Panc1 (cell line): ENCODE measurements around the gene MICAL1.

Source experiments
- POLR2AphosphoS5 ChIP-seq: IDR thresholded peaks from 2 replicates; pipeline ENCODE4 v1.6.1; 2012; ENCODE audit warnings: mild to moderate bottlenecking, low read depth, low read length, moderate library complexity
- TF ChIP-seq, protein P1 (sequence below): fragments of 450-650 bp; IDR thresholded peaks from 2 replicates; pipeline ENCODE4 v1.5.1; 2017; ENCODE audit warnings: mild to moderate bottlenecking
- TF ChIP-seq, protein P2 (sequence below), 2 experiments: IDR thresholded peaks; 2 replicates each; pipeline ENCODE4 v1.6.1; 2011 to 2012; ENCODE audit warnings: low read depth in 2 of 2, control low read depth in 1 of 2, low read length in 1 of 2, mild to moderate bottlenecking in 1 of 2, moderate library complexity in 1 of 2; ENCODE audit not compliant: insufficient read depth in 1 of 2

DNA sequence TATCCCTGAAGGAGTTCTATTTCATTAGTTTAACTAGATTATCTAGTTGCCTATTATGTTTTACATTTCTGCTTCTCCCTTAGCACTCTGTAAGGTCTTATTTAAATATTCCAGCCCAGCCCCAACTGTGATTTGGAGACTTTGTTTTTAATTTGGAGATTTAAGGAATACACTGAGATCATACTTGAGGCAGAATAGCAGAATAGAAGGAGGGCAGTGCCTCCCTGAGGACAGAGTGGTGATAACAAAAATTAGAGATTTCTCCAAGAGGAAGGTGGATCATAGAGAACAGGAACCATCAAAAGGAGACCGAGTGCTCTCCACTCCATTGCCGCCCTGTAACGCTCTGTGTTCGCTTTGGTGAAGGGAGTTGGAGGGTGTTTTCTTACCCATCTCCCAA lies 58.6 kb downstream of the MICAL1 start:
- TF ChIP-seq, protein P1, sequence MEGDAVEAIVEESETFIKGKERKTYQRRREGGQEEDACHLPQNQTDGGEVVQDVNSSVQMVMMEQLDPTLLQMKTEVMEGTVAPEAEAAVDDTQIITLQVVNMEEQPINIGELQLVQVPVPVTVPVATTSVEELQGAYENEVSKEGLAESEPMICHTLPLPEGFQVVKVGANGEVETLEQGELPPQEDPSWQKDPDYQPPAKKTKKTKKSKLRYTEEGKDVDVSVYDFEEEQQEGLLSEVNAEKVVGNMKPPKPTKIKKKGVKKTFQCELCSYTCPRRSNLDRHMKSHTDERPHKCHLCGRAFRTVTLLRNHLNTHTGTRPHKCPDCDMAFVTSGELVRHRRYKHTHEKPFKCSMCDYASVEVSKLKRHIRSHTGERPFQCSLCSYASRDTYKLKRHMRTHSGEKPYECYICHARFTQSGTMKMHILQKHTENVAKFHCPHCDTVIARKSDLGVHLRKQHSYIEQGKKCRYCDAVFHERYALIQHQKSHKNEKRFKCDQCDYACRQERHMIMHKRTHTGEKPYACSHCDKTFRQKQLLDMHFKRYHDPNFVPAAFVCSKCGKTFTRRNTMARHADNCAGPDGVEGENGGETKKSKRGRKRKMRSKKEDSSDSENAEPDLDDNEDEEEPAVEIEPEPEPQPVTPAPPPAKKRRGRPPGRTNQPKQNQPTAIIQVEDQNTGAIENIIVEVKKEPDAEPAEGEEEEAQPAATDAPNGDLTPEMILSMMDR: peak; percentile 58; the same call in 1 of the 2 replicates
- TF ChIP-seq, protein P2, sequence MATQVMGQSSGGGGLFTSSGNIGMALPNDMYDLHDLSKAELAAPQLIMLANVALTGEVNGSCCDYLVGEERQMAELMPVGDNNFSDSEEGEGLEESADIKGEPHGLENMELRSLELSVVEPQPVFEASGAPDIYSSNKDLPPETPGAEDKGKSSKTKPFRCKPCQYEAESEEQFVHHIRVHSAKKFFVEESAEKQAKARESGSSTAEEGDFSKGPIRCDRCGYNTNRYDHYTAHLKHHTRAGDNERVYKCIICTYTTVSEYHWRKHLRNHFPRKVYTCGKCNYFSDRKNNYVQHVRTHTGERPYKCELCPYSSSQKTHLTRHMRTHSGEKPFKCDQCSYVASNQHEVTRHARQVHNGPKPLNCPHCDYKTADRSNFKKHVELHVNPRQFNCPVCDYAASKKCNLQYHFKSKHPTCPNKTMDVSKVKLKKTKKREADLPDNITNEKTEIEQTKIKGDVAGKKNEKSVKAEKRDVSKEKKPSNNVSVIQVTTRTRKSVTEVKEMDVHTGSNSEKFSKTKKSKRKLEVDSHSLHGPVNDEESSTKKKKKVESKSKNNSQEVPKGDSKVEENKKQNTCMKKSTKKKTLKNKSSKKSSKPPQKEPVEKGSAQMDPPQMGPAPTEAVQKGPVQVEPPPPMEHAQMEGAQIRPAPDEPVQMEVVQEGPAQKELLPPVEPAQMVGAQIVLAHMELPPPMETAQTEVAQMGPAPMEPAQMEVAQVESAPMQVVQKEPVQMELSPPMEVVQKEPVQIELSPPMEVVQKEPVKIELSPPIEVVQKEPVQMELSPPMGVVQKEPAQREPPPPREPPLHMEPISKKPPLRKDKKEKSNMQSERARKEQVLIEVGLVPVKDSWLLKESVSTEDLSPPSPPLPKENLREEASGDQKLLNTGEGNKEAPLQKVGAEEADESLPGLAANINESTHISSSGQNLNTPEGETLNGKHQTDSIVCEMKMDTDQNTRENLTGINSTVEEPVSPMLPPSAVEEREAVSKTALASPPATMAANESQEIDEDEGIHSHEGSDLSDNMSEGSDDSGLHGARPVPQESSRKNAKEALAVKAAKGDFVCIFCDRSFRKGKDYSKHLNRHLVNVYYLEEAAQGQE (IDR thresholded peaks at IDR 0.05; ENCODE audit: insufficient read depth in 1 of 2, low read depth in 2 of 2, low read length in 1 of 2): no peak
- no peak for TF ChIP-seq POLR2AphosphoS5
